ENCODE results near the gene IMP3. TPM values are rescaled to one million over a fixed set of nuclear protein-coding genes. Genes with fewer than 3 reads are reported as not detected.

The IMP3 gene
- total and polyA plus RNA-seq, 3 experiments from 2014 or later = 123 to 247 (median 134) TPM

DNA sequence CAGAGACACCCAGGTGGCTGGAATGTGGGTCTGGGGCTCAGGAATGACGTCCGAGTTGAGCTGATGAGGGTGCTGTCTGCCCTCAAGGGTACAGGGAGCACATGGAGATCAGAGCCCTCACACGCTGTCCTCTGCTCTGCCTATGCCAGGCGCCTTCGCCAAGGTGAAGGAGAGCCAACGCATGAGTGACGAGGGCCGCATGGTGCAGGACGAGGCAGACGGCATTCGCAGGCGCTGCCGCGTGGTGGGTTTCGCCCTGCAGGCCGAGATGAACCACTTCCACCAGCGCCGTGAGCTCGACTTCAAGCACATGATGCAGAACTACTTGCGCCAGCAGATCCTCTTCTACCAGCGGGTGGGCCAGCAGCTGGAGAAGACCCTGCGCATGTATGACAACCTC lies 16.8 kb upstream of the IMP3 start:
- Histone ChIP-seq H3K27me3 (ENCODE audit: insufficient read depth, low read length, poor library complexity, severe bottlenecking) (no peaks in the 10 kb centered on the region), H3K9me3 (ENCODE audit: low read length) (no peaks in the 10 kb centered on the region), H3K36me3 (ENCODE audit: insufficient read depth, low read length) (no peaks in the 10 kb centered on the region), H3K27ac (ENCODE audit: low read depth, low read length) (no peak overlapping the region), H3K4me3 (ENCODE audit: low read length) (no peak overlapping the region), H3K4me1 (ENCODE audit: insufficient read depth, low read length) (peaks cover 4% of the 10 kb centered on the region)
- no peaks in the 10 kb centered on the region for H3K9me3 Mint-ChIP-seq
- ChIA-PET CTCF (interaction anchor here (1.0 kb wide), 1 partner anchor 22 kb away, joined by 3 read pairs; no protein-coding TSS in a partner anchor), POLR2A (no interaction called here)
- peaks cover 0 to 5% (median 2%) of the 10 kb centered on the region in 3 donors for H3K36me3 Mint-ChIP-seq
- H3K27ac Mint-ChIP-seq = no peak overlapping the region
- H3K27me3 Mint-ChIP-seq = peaks cover 0 to 2% of the 10 kb centered on the region in 2 donors
- H3K4me1 Mint-ChIP-seq = peaks cover 3 to 13% (median 5%) of the 10 kb centered on the region in 3 donors
- no peak for DNase-seq
- no peak overlapping the region for H3K4me3 Mint-ChIP-seq

DNA sequence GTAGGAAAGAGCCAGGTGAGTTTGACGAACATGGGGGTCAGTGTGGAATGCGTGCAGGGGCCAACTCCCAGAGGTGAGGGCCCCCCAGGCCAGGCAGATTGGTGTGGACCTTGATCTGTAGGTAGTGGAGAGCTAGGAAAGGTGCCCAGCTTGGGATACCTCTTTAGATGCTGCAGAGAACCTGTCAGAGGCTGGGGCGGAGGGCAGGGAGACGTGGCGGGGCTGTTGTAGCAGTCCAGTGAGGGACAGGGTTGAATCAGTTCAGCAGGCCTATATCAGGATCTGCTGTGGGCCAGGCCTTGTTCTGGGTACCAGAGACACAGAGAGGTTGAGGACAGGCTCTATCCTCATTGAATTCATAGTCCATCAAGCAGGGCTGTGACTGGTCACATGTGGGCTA lies 16.3 kb upstream of the IMP3 start:
- POLR2A ChIA-PET = no interaction called here
- peaks cover 0 to 5% (median 2%) of the 10 kb centered on the region in 3 donors for H3K36me3 Mint-ChIP-seq
- peaks cover 6 to 18% (median 8%) of the 10 kb centered on the region in 3 donors for H3K4me1 Mint-ChIP-seq
- no peaks in the 10 kb centered on the region for H3K9me3 Mint-ChIP-seq
- no peak overlapping the region for H3K27ac ChIP-seq (ENCODE audit: low read depth, low read length)
- H3K4me3 ChIP-seq (ENCODE audit: low read length) = no peak overlapping the region
- no peak for DNase-seq
- peak overlapping the region in 3 of 8 donors; percentile 21 to 91 (median 66) for H3K27ac Mint-ChIP-seq
- no peaks in the 10 kb centered on the region for H3K27me3 ChIP-seq (ENCODE audit: insufficient read depth, low read length, poor library complexity, severe bottlenecking)
- peaks cover 0 to 2% of the 10 kb centered on the region in 2 donors for H3K27me3 Mint-ChIP-seq
- CTCF ChIA-PET = interaction anchor here (1.0 kb wide), 1 partner anchor 22 kb away, joined by 3 read pairs; no protein-coding TSS in a partner anchor
- H3K4me1 ChIP-seq (ENCODE audit: insufficient read depth, low read length) = peaks cover 8% of the 10 kb centered on the region
- no peaks in the 10 kb centered on the region for H3K9me3 ChIP-seq (ENCODE audit: low read length)
- no peak overlapping the region for H3K4me3 Mint-ChIP-seq
- H3K36me3 ChIP-seq (ENCODE audit: insufficient read depth, low read length) = no peaks in the 10 kb centered on the region

DNA sequence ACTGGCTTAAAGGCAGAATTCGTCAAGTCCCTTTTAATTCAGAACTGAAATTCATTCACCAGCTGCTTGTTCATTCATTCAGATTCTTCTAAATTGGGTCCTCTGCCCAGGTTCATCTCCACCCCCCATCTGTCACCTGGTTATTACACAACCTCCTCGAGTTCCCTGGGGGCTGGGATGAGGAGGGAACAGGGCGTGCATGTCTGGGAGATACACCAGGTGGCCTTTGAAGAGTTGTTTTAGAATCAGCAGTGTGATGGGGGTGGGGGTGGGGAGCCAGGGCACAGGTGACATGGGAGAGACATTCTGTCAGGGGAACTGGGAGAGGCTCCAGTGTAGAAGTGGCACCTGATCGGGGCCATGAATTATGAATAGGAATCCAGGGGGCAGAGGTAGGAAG lies 15.9 kb upstream of the IMP3 start:
- Histone ChIP-seq H3K27ac (ENCODE audit: low read depth, low read length) (no peak overlapping the region), H3K27me3 (ENCODE audit: insufficient read depth, low read length, poor library complexity, severe bottlenecking) (no peaks in the 10 kb centered on the region), H3K9me3 (ENCODE audit: low read length) (no peaks in the 10 kb centered on the region), H3K4me1 (ENCODE audit: insufficient read depth, low read length) (peaks cover 10% of the 10 kb centered on the region), H3K36me3 (ENCODE audit: insufficient read depth, low read length) (no peaks in the 10 kb centered on the region), H3K4me3 (ENCODE audit: low read length) (no peak overlapping the region)
- Mint-ChIP-seq H3K4me3 (no peak overlapping the region), H3K27ac (peak overlapping the region in 2 of 8 donors; percentile 66), H3K9me3 (no peaks in the 10 kb centered on the region), H3K36me3 (peaks cover 0 to 5% (median 2%) of the 10 kb centered on the region in 3 donors), H3K4me1 (peaks cover 10 to 22% (median 12%) of the 10 kb centered on the region in 3 donors), H3K27me3 (peaks cover 0 to 2% of the 10 kb centered on the region in 2 donors)
- CTCF ChIA-PET = no interaction called here
- POLR2A ChIA-PET = no interaction called here
- DNase-seq = no peak

DNA sequence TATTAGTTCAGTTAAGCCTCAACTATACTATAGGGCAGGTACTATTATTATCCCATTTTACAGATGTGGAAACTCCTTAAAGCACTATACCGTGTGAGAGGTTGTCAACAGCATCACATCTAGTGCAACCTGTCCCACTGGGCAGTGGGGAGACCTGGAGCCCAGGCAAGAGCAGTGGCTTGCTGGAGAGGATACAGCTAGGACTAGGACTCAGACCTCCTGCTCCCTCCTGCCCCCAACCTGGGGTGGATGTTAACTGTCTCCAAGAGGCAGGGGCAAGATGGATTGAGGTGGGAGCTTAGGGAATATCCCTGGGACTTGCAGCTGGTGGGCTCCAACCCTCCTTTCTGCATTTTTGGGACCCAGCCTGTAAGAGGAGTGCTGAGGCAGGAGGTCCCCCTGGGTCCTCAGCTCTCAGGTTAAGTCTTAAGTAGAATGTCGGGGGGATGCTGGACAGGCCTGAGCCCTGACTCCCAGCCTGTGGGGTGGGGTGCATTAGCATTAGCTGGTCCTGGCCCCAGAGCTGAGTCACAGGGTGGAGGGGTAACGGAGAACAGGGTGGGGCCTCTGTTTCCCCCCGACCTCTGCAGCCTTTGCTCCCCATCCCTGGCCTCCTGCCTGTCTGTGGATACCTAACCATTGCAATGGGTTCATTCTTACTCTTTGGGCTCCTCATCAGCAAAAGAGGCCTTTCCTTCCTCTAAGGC lies 14.3 kb upstream of the IMP3 start:
- CTCF ChIA-PET = interaction anchor here (1.4 kb wide), 1 partner anchor 57 kb away, joined by 4 read pairs; no protein-coding TSS in a partner anchor
- no peaks in the 10 kb centered on the region for H3K9me3 Mint-ChIP-seq

DNA sequence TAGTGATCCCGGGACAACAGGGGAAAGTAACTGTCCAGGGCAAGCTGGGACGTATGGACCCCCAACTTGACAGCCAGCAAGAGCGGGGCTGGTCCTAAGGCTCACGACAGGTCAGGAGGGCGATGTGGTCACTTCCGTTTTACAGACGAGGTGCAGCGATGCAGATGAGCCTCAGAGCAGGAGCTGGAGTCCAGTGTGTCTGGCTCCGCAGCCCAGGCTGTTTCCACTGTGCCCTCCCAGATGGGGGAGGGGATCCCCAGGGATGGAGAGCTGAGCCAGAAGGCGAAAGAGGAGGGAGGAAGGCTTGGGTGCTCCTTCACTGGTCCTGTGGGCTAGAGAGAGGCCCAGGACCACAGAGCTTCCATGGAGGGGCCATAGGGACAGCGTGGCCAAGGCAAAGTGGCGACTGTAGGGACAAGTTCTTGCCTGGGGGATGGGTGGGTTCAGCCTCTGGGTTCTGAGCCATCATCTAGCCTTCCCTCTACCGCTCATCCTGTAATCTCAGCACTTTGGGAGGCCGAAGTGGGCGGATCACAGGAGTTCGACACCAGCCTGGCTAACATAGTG lies 13.4 kb upstream of the IMP3 start:
- Mint-ChIP-seq H3K4me3 (no peak overlapping the region), H3K27me3 (peaks cover 0 to 2% of the 10 kb centered on the region in 2 donors)
- POLR2A ChIA-PET = no interaction called here

More for the DNA sequence above, 14.3 kb upstream of the IMP3 start:
- Histone ChIP-seq H3K36me3 (ENCODE audit: insufficient read depth, low read length) (no peaks in the 10 kb centered on the region), H3K27ac (ENCODE audit: low read depth, low read length) (no peak overlapping the region), H3K27me3 (ENCODE audit: insufficient read depth, low read length, poor library complexity, severe bottlenecking) (no peaks in the 10 kb centered on the region), H3K4me3 (ENCODE audit: low read length) (no peak overlapping the region), H3K4me1 (ENCODE audit: insufficient read depth, low read length) (peaks cover 10% of the 10 kb centered on the region), H3K9me3 (ENCODE audit: low read length) (no peaks in the 10 kb centered on the region)
- DNase-seq = no peak
- H3K4me3 Mint-ChIP-seq = no peak overlapping the region
- POLR2A ChIA-PET = no interaction called here
- H3K27ac Mint-ChIP-seq = peak overlapping the region in 1 of 8 donors; percentile 26
- peaks cover 19 to 37% (median 24%) of the 10 kb centered on the region in 3 donors for H3K4me1 Mint-ChIP-seq
- peaks cover 0 to 2% of the 10 kb centered on the region in 2 donors for H3K27me3 Mint-ChIP-seq
- peaks cover 0 to 2% (median 0%) of the 10 kb centered on the region in 3 donors for H3K36me3 Mint-ChIP-seq

DNA sequence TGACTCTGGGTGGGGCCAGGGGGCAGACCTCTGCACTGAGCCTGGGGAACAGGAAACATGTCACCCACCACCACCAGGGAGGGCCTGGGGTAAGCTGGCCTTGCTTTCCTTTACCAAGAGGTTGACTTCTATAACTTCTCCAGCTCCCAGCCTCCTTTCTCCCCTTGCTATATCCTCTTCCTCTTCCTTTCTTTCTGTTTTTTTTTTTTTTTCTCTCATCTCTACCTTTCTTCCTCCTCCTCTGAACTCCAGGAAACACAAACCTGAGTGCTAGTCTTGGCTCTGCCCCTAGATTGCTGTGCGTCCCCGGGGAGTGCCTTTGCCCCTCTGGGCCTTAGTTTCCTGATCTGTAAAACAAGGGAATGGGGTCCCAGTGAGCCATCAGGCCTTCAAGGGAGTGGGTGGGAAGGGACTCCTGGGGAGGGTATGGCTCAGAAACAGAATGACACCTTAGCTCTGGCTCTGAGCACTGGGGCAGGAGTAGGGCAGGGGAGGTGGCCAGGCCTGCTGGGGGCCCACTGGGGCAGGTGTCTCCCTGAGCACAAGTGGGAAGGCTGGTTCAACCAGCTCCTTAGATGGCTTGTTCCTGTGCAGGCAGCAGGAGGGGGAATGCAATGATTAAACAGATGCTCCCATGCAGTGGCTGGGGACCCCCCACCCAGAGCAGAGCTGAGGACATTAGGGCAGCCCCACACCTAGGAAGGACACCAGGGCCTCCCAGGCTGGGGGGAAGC lies 12.0 kb upstream of the IMP3 start:
- H3K4me3 ChIP-seq (ENCODE audit: low read length) = no peak overlapping the region
- H3K27me3 Mint-ChIP-seq = no peaks in the 10 kb centered on the region
- no peaks in the 10 kb centered on the region for H3K9me3 ChIP-seq (ENCODE audit: low read length)
- H3K27me3 ChIP-seq (ENCODE audit: insufficient read depth, low read length, poor library complexity, severe bottlenecking) = no peaks in the 10 kb centered on the region
- H3K4me1 Mint-ChIP-seq = peaks cover 26 to 53% (median 28%) of the 10 kb centered on the region in 3 donors
- H3K4me3 Mint-ChIP-seq = peak overlapping the region in 4 of 7 donors; percentile 11 to 84 (median 56)
- no peak for DNase-seq
- POLR2A ChIA-PET = no interaction called here
- peaks cover 0 to 4% (median 2%) of the 10 kb centered on the region in 3 donors for H3K36me3 Mint-ChIP-seq
- no peaks in the 10 kb centered on the region for H3K9me3 Mint-ChIP-seq
- H3K27ac ChIP-seq (ENCODE audit: low read depth, low read length) = peak overlapping the region; percentile 64
- H3K4me1 ChIP-seq (ENCODE audit: insufficient read depth, low read length) = peaks cover 17% of the 10 kb centered on the region
- CTCF ChIA-PET = interaction anchor here (1.2 kb wide), 1 partner anchor 11 kb away, joined by 3 read pairs; no protein-coding TSS in a partner anchor
- peak overlapping the region in 6 of 8 donors; percentile 42 to 96 (median 84) for H3K27ac Mint-ChIP-seq
- H3K36me3 ChIP-seq (ENCODE audit: insufficient read depth, low read length) = no peaks in the 10 kb centered on the region

More for the DNA sequence above, 13.4 kb upstream of the IMP3 start:
- Histone ChIP-seq H3K27me3 (ENCODE audit: insufficient read depth, low read length, poor library complexity, severe bottlenecking) (no peaks in the 10 kb centered on the region), H3K4me3 (ENCODE audit: low read length) (no peak overlapping the region), H3K36me3 (ENCODE audit: insufficient read depth, low read length) (no peaks in the 10 kb centered on the region), H3K27ac (ENCODE audit: low read depth, low read length) (no peak overlapping the region), H3K9me3 (ENCODE audit: low read length) (no peaks in the 10 kb centered on the region), H3K4me1 (ENCODE audit: insufficient read depth, low read length) (peaks cover 11% of the 10 kb centered on the region)
- H3K9me3 Mint-ChIP-seq = no peaks in the 10 kb centered on the region
- peak overlapping the region in 2 of 8 donors; percentile 29 to 87 for H3K27ac Mint-ChIP-seq
- CTCF ChIA-PET = interaction anchor here (1.1 to 1.4 kb wide), 2 partner anchors 11 to 56 kb away, joined by 3 to 4 read pairs; no protein-coding TSS in a partner anchor
- H3K4me1 Mint-ChIP-seq = peaks cover 24 to 47% (median 25%) of the 10 kb centered on the region in 3 donors
- no peak for DNase-seq
- peaks cover 0 to 2% (median 0%) of the 10 kb centered on the region in 3 donors for H3K36me3 Mint-ChIP-seq

DNA sequence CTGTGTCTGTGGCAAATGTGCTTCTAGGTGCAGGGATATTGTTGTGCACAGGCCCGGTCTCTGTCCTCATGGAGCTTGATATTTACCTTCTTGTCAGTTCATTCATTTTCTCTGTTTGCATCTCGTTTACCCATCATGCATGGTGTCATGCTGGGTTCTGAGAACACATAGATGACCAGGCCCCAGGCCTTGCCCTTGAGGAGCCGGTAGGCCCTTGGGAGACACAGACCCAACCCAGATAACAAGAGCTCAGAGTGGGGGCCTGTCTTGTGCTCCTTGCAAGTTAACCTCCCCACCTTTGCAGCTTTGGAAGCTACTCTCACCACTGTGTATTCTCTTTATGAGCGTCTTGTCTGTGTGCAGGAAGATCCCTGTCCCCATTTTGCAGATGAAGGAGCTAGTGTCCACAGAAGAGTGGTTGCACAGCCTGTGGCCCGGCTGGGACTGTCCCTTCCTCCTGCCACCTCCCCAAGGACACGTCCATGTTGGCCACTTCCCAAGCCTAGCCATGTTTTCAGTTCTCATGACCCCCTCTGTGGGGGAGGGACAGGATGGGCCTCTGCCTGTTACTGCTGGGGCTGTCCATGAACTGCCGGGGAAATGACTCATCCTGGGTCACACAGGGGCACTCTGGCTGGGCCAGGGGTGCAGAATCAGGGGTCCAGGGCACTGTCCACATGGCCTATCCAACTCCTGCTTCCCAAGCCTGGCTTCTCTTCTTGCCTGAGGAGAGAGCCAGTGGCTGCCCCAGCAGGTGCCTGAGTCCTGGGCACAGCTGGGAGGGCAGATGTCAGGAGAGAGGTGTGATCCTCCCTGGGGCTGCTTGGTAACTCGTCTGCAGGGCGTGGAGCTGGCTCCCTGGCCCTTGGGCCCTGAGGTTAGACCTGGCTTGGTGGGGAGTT lies 11.1 kb upstream of the IMP3 start:
- Mint-ChIP-seq H3K4me1 (peaks cover 34 to 60% (median 34%) of the 10 kb centered on the region in 3 donors), H3K27me3 (no peaks in the 10 kb centered on the region)
- CTCF ChIA-PET = interaction anchor here (1.2 kb wide), 1 partner anchor 11 kb away, joined by 3 read pairs; no protein-coding TSS in a partner anchor

More for the DNA sequence above, 11.1 kb upstream of the IMP3 start:
- H3K27me3 ChIP-seq (ENCODE audit: insufficient read depth, low read length, poor library complexity, severe bottlenecking) = no peaks in the 10 kb centered on the region
- Mint-ChIP-seq H3K9me3 (no peaks in the 10 kb centered on the region), H3K27ac (peak overlapping the region in 7 of 8 donors; percentile 4 to 96 (median 85)), H3K36me3 (peaks cover 0 to 7% (median 1%) of the 10 kb centered on the region in 3 donors), H3K4me3 (peak overlapping the region in 4 of 7 donors; percentile 43 to 88 (median 60))
- peaks cover 21% of the 10 kb centered on the region for H3K4me1 ChIP-seq (ENCODE audit: insufficient read depth, low read length)
- H3K36me3 ChIP-seq (ENCODE audit: insufficient read depth, low read length) = no peaks in the 10 kb centered on the region
- no peak for DNase-seq
- no peak overlapping the region for H3K4me3 ChIP-seq (ENCODE audit: low read length)
- no peaks in the 10 kb centered on the region for H3K9me3 ChIP-seq (ENCODE audit: low read length)
- POLR2A ChIA-PET = no interaction called here
- peak overlapping the region; percentile 64 for H3K27ac ChIP-seq (ENCODE audit: low read depth, low read length)

Measured in CD8-positive, alpha-beta memory T cell (primary cell).